ENCODE measurements around the gene GALNT17. TPM values are rescaled to one million over a fixed set of nuclear protein-coding genes. Genes with fewer than 3 reads are reported as not detected.

The GALNT17 gene
- total and polyA plus RNA-seq, 4 donors = 2.8 to 10.8 (median 7.4) TPM

DNA sequence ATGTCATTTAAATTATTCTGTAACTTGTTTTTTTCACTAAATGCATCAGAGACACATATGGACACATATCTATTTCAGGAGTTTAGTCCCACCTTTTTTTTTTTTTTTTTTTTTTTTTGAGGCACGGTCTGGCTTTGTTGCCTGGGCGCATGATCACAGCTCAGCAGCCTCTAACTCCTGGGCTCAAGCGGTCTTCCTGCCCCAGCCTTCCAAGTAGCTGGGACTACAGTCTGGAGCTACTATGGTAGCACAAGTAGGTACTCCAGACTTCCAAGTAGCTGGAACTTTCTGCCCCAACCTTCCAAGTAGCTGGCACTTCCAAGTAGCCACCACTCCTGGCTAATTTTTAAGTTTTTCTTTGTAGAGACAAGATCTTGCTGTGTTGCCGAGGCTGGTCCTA, 407.7 kb downstream of the GALNT17 start:
- Histone ChIP-seq H3K9ac (ENCODE audit: insufficient read depth in 1 of 2, low read length in 2 of 2) (no peak overlapping the region), H3K4me1 (ENCODE audit: control insufficient read depth in 5 of 5, insufficient read depth in 5 of 5, low read length in 5 of 5) (peaks cover 0 to 9% (median 0%) of the 10 kb centered on the region in 5 donors), H3K9me3 (ENCODE audit: control insufficient read depth in 4 of 4, insufficient read depth in 3 of 4, low read length in 3 of 4) (no peaks in the 10 kb centered on the region), H3K27ac (ENCODE audit: low read depth in 1 of 2, low read length in 1 of 2) (no peak overlapping the region), H3K27me3 (ENCODE audit: control insufficient read depth in 3 of 3, insufficient read depth in 3 of 3, low read length in 2 of 3) (no peaks in the 10 kb centered on the region), H3K36me3 (ENCODE audit: control insufficient read depth in 4 of 4, insufficient read depth in 4 of 4, low read length in 4 of 4) (no peaks in the 10 kb centered on the region), H3K4me3 (no peak overlapping the region)
- ATAC-seq (ENCODE audit: insufficient read depth, low FRiP score) (no peak), DNase-seq (no peak)
- TF ChIP-seq CTCF (IDR thresholded peaks at IDR 0.05; ENCODE audit: control extremely low read depth, extremely low read depth) = no peak
- WGBS, 2 donors = 67 to 88% methylated on average over 4 of the region's 4 CpGs

- 89 to 90% methylated on average over 11 of the region's 11 CpGs for WGBS, 2 donors
These were observed 409.9 kb downstream of the GALNT17 start for GRCh38 chr7:71541707-71542353.

DNA sequence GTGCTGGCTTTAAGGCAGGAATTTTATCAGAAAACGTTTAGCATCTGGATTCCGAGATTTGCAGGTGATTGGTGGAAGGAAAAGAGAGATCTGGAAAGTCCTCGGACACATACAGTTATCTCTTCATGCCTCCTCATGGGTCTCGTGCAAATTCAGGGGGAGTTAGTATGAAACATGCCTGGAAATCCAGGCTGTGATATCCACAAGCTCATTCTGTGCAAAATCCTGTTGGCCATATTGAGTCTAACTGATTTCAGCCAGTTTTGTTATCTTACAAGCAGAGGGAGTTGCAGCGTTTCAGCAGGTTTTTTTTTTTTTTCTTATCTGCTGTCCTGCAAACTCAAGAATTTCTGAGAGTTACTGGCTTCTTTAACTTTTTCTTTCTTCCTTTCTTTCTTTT, 411.5 kb downstream of the GALNT17 start:
- no peak for TF ChIP-seq CTCF (IDR thresholded peaks at IDR 0.05; ENCODE audit: control extremely low read depth, extremely low read depth)
- H3K36me3 ChIP-seq (ENCODE audit: control insufficient read depth in 4 of 4, insufficient read depth in 4 of 4, low read length in 4 of 4) = no peaks in the 10 kb centered on the region
- no peaks in the 10 kb centered on the region for H3K27me3 ChIP-seq (ENCODE audit: control insufficient read depth in 3 of 3, insufficient read depth in 3 of 3, low read length in 2 of 3)
- H3K9me3 ChIP-seq (ENCODE audit: control insufficient read depth in 4 of 4, insufficient read depth in 3 of 4, low read length in 3 of 4) = no peaks in the 10 kb centered on the region
- H3K9ac ChIP-seq (ENCODE audit: insufficient read depth in 1 of 2, low read length in 2 of 2) = no peak overlapping the region
- peak overlapping the region in 1 of 2 donors; percentile 31 for H3K27ac ChIP-seq (ENCODE audit: low read depth in 1 of 2, low read length in 1 of 2)
- DNase-seq (peak; percentile 18 to 61 (median 50)), ATAC-seq (ENCODE audit: insufficient read depth, low FRiP score) (no peak)
- peaks cover 0 to 9% (median 0%) of the 10 kb centered on the region in 5 donors for H3K4me1 ChIP-seq (ENCODE audit: control insufficient read depth in 5 of 5, insufficient read depth in 5 of 5, low read length in 5 of 5)
- no peak overlapping the region for H3K4me3 ChIP-seq
- 35 to 53% methylated on average over 5 of the region's 5 CpGs for WGBS, 2 donors

More at GRCh38 chr7:71541707-71542353, 409.9 kb downstream of the GALNT17 start:
- H3K9ac ChIP-seq (ENCODE audit: insufficient read depth in 1 of 2, low read length in 2 of 2) = no peak overlapping the region
- no peak for TF ChIP-seq CTCF (IDR thresholded peaks at IDR 0.05; ENCODE audit: control extremely low read depth, extremely low read depth)
- DNase-seq (no peak), ATAC-seq (ENCODE audit: insufficient read depth, low FRiP score) (no peak)
- H3K4me1 ChIP-seq (ENCODE audit: control insufficient read depth in 5 of 5, insufficient read depth in 5 of 5, low read length in 5 of 5) = peaks cover 0 to 9% (median 0%) of the 10 kb centered on the region in 5 donors
- H3K4me3 ChIP-seq = no peak overlapping the region
- H3K9me3 ChIP-seq (ENCODE audit: control insufficient read depth in 4 of 4, insufficient read depth in 3 of 4, low read length in 3 of 4) = no peaks in the 10 kb centered on the region
- H3K36me3 ChIP-seq (ENCODE audit: control insufficient read depth in 4 of 4, insufficient read depth in 4 of 4, low read length in 4 of 4) = no peaks in the 10 kb centered on the region
- H3K27ac ChIP-seq (ENCODE audit: low read depth in 1 of 2, low read length in 1 of 2) = no peak overlapping the region
- no peaks in the 10 kb centered on the region for H3K27me3 ChIP-seq (ENCODE audit: control insufficient read depth in 3 of 3, insufficient read depth in 3 of 3, low read length in 2 of 3)

- ATAC-seq (ENCODE audit: insufficient read depth, low FRiP score) (no peak), DNase-seq (no peak)
- Histone ChIP-seq H3K9me3 (ENCODE audit: control insufficient read depth in 4 of 4, insufficient read depth in 3 of 4, low read length in 3 of 4) (no peaks in the 10 kb centered on the region), H3K4me1 (ENCODE audit: control insufficient read depth in 5 of 5, insufficient read depth in 5 of 5, low read length in 5 of 5) (peaks cover 0 to 9% (median 0%) of the 10 kb centered on the region in 5 donors), H3K36me3 (ENCODE audit: control insufficient read depth in 4 of 4, insufficient read depth in 4 of 4, low read length in 4 of 4) (no peaks in the 10 kb centered on the region), H3K9ac (ENCODE audit: insufficient read depth in 1 of 2, low read length in 2 of 2) (no peak overlapping the region), H3K4me3 (no peak overlapping the region), H3K27me3 (ENCODE audit: control insufficient read depth in 3 of 3, insufficient read depth in 3 of 3, low read length in 2 of 3) (no peaks in the 10 kb centered on the region), H3K27ac (ENCODE audit: low read depth in 1 of 2, low read length in 1 of 2) (no peak overlapping the region)
- 64 to 77% methylated on average over 5 of the region's 5 CpGs for WGBS, 2 donors
- no peak for TF ChIP-seq CTCF (IDR thresholded peaks at IDR 0.05; ENCODE audit: control extremely low read depth, extremely low read depth)
These were observed 412.9 kb downstream of the GALNT17 start for GRCh38 chr7:71544816-71545215.

Measured in lung (tissue), 12 donors.